ENCODE data around the gene TNRC6C.

Gene TNRC6C

DNA sequence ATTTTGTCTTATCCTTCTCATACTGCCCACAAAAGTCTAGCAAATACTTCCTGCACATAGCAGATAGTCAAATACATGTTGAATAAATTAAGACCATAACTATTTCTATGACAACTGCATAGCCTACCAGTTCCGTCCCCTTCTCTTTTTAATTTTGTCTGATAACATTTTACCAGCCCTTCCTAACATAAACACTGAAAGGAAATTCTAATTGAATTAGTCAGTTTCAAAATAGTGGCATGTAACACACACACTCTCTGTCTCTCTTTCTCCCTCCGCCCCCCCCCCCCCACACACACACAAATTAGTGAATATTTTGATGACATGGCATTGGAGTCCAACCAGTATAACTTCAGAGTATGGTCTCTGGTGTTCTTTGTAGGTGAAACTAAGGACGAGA, 41.8 kb downstream of the TNRC6C start:
- TF ChIP-seq, protein P1, sequence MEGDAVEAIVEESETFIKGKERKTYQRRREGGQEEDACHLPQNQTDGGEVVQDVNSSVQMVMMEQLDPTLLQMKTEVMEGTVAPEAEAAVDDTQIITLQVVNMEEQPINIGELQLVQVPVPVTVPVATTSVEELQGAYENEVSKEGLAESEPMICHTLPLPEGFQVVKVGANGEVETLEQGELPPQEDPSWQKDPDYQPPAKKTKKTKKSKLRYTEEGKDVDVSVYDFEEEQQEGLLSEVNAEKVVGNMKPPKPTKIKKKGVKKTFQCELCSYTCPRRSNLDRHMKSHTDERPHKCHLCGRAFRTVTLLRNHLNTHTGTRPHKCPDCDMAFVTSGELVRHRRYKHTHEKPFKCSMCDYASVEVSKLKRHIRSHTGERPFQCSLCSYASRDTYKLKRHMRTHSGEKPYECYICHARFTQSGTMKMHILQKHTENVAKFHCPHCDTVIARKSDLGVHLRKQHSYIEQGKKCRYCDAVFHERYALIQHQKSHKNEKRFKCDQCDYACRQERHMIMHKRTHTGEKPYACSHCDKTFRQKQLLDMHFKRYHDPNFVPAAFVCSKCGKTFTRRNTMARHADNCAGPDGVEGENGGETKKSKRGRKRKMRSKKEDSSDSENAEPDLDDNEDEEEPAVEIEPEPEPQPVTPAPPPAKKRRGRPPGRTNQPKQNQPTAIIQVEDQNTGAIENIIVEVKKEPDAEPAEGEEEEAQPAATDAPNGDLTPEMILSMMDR (IDR thresholded peaks at IDR 0.05; ENCODE audit: control extremely low read depth, extremely low read depth, low read depth, missing control alignments) = no peak
- ChIA-PET CTCF (no interaction called here), POLR2A (no interaction called here)
- no peak for DNase-seq (ENCODE audit: extremely low spot score)

DNA sequence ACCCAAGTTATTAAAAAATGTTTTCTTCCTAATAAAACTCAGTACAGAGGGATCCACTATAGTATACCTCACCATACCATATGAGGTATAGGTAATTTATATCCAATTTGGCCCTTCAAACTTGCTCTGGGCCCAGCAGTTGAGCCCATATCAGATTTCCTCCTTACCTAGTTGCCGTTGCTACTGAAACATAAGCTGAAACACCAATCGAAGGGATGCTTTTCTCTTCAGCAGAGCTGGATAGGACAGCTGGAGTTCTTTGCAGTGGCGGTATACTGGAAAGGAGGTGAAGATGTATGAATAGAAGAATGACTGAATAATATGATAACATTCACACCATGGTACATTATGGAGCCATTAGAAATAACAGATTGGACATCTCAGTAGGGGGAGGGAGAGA, 42.7 kb downstream of the TNRC6C start:
- ChIA-PET CTCF (no interaction called here), POLR2A (no interaction called here)
- TF ChIP-seq, protein P1 (IDR thresholded peaks at IDR 0.05; ENCODE audit: control extremely low read depth, extremely low read depth, low read depth, missing control alignments) = no peak
- no peak for DNase-seq (ENCODE audit: extremely low spot score)

DNA sequence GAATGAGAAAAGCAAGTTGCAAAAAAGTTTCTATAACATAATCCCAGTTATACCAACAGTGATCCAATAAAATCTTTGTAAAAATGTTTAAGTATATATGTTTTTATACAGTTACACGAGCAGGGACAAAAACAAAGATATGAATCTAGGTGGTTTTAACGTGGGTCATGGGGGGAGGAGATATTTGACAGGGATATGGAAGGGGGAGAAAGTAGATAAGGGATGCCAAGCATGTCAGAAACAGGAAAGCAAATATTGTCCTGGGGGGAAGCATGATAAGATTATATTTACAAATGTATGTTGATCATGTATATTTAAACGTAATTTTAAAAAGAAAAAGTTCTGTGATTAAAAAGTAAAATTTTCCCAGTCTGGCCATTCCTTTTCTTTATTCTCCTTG, 43.1 kb downstream of the TNRC6C start:
- TF ChIP-seq, protein P1 (IDR thresholded peaks at IDR 0.05; ENCODE audit: control extremely low read depth, extremely low read depth, low read depth, missing control alignments) = no peak
- no peak for DNase-seq (ENCODE audit: extremely low spot score)
- ChIA-PET POLR2A (no interaction called here), CTCF (interaction anchor here (4.3 kb wide), 1 partner anchor 12 kb away, joined by 30 read pairs; no protein-coding TSS in a partner anchor)

DNA sequence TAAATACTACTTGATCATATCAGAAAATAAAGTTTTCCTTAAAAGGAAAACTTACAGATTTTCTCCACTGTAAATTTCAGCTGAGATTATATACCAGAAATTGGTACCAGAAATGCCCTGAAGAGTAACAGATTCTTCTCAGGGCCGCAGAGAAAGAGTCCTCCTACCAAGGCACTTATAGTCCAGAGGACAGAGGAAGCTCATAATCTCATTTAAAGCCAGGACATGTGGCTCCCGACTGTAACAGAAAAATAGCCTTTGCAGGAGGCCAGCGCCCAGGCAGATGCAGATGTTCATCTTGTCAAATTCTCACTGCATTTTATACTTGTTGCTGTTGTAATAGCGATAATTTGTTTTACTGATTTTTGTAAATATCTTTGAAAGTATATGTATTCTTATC, 43.7 kb downstream of the TNRC6C start:
- ChIA-PET CTCF (interaction anchor here (4.3 to 4.8 kb wide), 2 partner anchors 11 to 16 kb away, joined by 30 to 34 read pairs; no protein-coding TSS in a partner anchor), POLR2A (no interaction called here)
- TF ChIP-seq, protein P1 (IDR thresholded peaks at IDR 0.05; ENCODE audit: control extremely low read depth, extremely low read depth, low read depth, missing control alignments) = no peak
- no peak for DNase-seq (ENCODE audit: extremely low spot score)

DNA sequence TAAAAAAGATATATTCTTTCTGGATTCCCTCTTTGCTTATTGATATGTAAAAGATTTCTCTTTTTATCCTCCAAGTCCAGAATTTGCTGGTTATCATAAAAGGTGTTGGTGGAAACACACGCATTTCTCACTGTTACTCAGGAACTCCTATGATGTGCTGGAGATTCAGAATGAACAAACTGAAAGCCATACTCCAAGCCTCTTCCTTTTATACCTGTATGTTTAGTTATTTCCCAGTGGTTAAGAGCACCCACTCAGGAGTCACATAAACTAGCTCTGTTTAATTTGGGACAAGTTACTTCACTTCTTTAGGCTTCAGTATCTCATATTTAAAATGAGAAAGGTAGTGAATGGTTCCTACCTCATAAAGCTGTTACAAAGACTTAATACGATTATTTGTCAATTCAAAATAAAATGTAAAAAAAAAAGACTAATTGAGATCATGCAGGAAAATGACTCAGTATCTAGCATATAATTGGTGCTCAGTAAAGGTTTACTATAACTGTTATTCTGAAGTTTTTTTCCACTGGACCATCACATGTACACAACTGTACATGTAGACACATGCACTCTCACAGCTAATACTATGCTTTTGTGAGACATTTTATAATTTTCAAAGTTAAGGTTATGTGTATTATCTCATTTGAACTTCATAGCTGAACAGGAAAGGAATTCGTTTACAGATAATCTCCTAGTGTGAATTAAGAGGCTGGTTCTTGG, 47.1 kb downstream of the TNRC6C start:
- CTCF ChIA-PET = interaction anchor here (4.3 to 4.8 kb wide), 2 partner anchors 8 to 13 kb away, joined by 30 to 34 read pairs; no protein-coding TSS in a partner anchor
- TF ChIP-seq, protein P1 (IDR thresholded peaks at IDR 0.05; ENCODE audit: control extremely low read depth, extremely low read depth, low read depth, missing control alignments) = no peak
- no peak for DNase-seq (ENCODE audit: extremely low spot score)
- POLR2A ChIA-PET = no interaction called here

DNA sequence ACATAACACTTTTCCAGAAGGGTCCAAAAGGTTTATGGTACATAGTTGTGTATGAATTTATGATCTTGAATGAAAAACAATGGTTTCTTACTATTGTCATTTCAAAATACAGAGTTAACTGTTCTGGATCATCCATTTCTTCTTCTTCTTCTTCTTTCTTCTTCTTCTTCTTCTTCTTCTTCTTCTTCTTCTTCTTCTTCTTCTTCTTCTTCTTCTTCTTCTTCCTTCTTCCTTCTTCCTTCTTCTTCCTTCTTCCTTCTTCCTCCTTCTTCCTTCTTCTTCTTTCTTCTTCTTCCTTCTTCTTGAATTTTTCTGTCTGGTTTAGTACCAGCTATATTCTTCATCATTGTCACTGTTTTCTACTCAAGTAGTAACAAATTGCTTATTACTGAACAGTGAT, 47.8 kb downstream of the TNRC6C start:
- CTCF ChIA-PET = interaction anchor here (4.8 kb wide), 1 partner anchor 12 kb away, joined by 34 read pairs; no protein-coding TSS in a partner anchor
- POLR2A ChIA-PET = no interaction called here
- TF ChIP-seq, protein P1 (IDR thresholded peaks at IDR 0.05; ENCODE audit: control extremely low read depth, extremely low read depth, low read depth, missing control alignments) = no peak
- DNase-seq (ENCODE audit: extremely low spot score) = no peak
